DND-41 (cell line): ENCODE results near the gene SLC22A4.

Experiments used
- EZH2 ChIP-seq: IDR thresholded peaks from 3 replicates; pipeline ENCODE4 v1.6.1; 2012; ENCODE audit warnings: borderline replicate concordance, low read depth, mild to moderate bottlenecking, moderate library complexity, low read length, inconsistent platforms; ENCODE audit not compliant: severe bottlenecking
- TF ChIP-seq, protein P1 (sequence below): IDR thresholded peaks from 2 replicates; pipeline ENCODE4 v1.5.1; 2012; ENCODE audit warnings: borderline replicate concordance, low read length, moderate library complexity, mild to moderate bottlenecking; ENCODE audit not compliant: poor library complexity, severe bottlenecking; ENCODE audit errors: extremely low read depth

- TF ChIP-seq, protein P1, sequence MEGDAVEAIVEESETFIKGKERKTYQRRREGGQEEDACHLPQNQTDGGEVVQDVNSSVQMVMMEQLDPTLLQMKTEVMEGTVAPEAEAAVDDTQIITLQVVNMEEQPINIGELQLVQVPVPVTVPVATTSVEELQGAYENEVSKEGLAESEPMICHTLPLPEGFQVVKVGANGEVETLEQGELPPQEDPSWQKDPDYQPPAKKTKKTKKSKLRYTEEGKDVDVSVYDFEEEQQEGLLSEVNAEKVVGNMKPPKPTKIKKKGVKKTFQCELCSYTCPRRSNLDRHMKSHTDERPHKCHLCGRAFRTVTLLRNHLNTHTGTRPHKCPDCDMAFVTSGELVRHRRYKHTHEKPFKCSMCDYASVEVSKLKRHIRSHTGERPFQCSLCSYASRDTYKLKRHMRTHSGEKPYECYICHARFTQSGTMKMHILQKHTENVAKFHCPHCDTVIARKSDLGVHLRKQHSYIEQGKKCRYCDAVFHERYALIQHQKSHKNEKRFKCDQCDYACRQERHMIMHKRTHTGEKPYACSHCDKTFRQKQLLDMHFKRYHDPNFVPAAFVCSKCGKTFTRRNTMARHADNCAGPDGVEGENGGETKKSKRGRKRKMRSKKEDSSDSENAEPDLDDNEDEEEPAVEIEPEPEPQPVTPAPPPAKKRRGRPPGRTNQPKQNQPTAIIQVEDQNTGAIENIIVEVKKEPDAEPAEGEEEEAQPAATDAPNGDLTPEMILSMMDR = no peak
- TF ChIP-seq EZH2 = no peak
Measured at GRCh38 chr5:132263548-132264261, 30.5 kb upstream of the SLC22A4 start.
